Activated CD8-positive, alpha-beta memory T cell treated with anti-CD3 and anti-CD28 coated beads, Interleukin-2, amount 10 ng/mL, durations not matched to agents 7 days and 5 days (primary cell): ENCODE results near the gene IGSF8. TPM values are rescaled to one million over a fixed set of nuclear protein-coding genes. Genes with fewer than 3 reads are reported as not detected.
A peak's percentile ranks its signal among the peaks of the same experiment; 100 is the strongest.

ENCODE experiments used
- ATAC-seq: fragments of 150-1000 bp; cut with Tn5 transposase; one replicate; pipeline ENCODE4 v1.10.0; 2021; ENCODE audit warnings: moderate library complexity
- CTCF ChIA-PET: fragments of 350-600 bp; sonication (Branson Sonifier 250); formaldehyde crosslinking; loops from one replicate; lab custom pipeline; 2021; ENCODE audit warnings: antibody characterized with exemption; lab: Charles Lee
- DNase-seq: peaks from one replicate; pipeline ENCODE4 v3.0.0-alpha.2; 2020
- H3K27ac Mint-ChIP-seq: one replicate; pipeline ENCODE4 v1.8.0; 2021; ENCODE audit warnings: mild to moderate bottlenecking, mixed read lengths
- H3K27me3 Mint-ChIP-seq: one replicate; pipeline ENCODE4 v1.8.0; 2021; ENCODE audit warnings: mixed read lengths
- H3K36me3 Mint-ChIP-seq: one replicate; pipeline ENCODE4 v1.8.0; 2021; ENCODE audit warnings: mild to moderate bottlenecking, mixed read lengths
- H3K4me1 Mint-ChIP-seq: one replicate; pipeline ENCODE4 v1.8.0; 2021; ENCODE audit warnings: mixed read lengths
- H3K4me3 Mint-ChIP-seq: one replicate; pipeline ENCODE4 v1.8.0; 2021; ENCODE audit warnings: mild to moderate bottlenecking, moderate library complexity, mixed read lengths
- H3K9me3 Mint-ChIP-seq: one replicate; pipeline ENCODE4 v1.8.0; 2022; ENCODE audit warnings: low read depth, mixed read lengths
- total RNA-seq, 2 experiments: library from RNA; stranded (reverse); gene quantifications; one replicate each; pipeline ENCODE4 v1.2.3, GENCODE V29; 2021

IGSF8 gene, protein sequence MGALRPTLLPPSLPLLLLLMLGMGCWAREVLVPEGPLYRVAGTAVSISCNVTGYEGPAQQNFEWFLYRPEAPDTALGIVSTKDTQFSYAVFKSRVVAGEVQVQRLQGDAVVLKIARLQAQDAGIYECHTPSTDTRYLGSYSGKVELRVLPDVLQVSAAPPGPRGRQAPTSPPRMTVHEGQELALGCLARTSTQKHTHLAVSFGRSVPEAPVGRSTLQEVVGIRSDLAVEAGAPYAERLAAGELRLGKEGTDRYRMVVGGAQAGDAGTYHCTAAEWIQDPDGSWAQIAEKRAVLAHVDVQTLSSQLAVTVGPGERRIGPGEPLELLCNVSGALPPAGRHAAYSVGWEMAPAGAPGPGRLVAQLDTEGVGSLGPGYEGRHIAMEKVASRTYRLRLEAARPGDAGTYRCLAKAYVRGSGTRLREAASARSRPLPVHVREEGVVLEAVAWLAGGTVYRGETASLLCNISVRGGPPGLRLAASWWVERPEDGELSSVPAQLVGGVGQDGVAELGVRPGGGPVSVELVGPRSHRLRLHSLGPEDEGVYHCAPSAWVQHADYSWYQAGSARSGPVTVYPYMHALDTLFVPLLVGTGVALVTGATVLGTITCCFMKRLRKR
- 10 to 100 TPM; 30.9 to 35.0 TPM for total RNA-seq

DNA sequence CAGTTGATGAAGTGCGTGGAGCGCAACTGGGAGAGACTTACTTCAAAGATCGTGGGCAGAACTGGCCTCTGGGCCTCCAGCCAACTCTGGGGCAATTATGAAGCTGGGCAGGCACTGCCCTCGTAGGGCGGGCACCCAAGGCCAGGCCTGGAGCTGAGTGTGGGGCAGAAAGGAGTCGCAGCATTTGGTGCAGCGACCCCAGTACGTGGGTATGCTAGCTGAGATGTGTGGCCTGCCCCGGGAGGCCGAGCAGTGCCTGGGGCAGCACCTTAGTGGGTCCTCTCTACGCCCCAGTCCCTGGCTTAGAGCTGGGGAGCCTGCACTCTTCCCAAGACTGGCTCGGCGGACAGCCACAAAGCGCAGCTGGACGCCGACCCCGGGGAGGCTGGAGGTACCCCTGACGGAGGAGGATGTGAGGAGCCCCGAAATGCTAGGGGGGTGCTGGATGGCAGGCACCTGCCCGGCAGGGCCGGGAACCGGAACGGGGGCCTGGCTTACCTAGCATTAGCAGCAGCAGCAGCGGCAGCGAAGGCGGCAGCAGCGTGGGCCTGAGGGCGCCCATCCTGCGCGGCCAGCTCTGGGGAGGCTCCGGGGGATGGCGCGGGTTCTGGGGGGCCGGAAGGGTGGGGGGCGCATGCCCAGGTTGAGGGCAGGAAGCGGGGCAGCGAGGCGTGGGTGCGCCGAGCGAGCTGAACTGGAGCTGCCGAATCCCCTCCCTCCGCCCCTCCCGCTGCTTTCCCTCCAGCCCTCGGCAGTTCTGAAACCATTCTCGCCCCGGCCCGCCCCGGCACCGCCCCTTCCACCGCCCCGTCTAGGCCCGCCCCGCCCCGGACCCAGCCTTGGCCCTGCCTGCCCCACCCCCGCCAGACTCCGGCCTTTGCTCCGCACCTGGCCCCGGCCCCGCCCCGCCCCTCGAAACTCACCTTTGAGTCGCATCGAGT, at the start of gene IGSF8:
Gene IGSF8 (minus strand): TSS at position 709 of the 941 bp plus-strand sequence. CDS start 147 bp downstream, at position 562.
- DNase-seq (peak; percentile 95), ATAC-seq (peak; percentile 73)
- H3K4me1 Mint-ChIP-seq, result peaks cover 37% of the 10 kb centered on the region
- peak within 1 kb of the TSS; percentile 84 for H3K27ac Mint-ChIP-seq
- peak within 1 kb of the TSS; percentile 86 for H3K4me3 Mint-ChIP-seq
- H3K9me3 Mint-ChIP-seq, result no peaks in the 10 kb centered on the region
- CTCF ChIA-PET, result interaction anchor here (0.9 to 5.0 kb wide), 7 partner anchors 8 to 278 kb away, joined by 3 to 115 read pairs (median 6); partner anchors contain the start of gene KCNJ9
- peaks cover 4% of the 10 kb centered on the region for H3K36me3 Mint-ChIP-seq
- no peaks in the 10 kb centered on the region for H3K27me3 Mint-ChIP-seq

DNA sequence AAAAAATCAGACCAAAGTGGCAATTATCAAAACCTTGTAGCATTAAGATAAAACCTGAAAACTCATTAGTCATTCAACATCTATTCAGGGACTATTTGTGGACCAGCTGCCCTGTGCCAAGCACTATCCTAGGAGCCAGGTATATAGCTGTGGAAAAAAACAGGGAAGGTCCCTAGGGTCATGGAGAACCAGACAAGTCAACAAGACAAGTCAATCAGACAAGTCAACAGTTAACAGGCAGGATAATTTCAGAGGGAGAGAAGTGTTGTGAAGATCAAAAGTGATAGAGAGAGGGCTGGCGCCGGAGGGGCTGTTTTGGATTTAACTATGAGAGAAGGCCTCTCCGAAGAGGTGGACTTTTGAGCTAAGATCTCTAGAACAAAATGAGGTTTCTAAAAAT, 49.7 kb upstream of the IGSF8 start:
- Mint-ChIP-seq H3K27ac (no peak overlapping the region), H3K36me3 (no peaks in the 10 kb centered on the region), H3K27me3 (peaks cover 29% of the 10 kb centered on the region), H3K9me3 (no peaks in the 10 kb centered on the region), H3K4me3 (no peak overlapping the region), H3K4me1 (no peaks in the 10 kb centered on the region)
- DNase-seq (no peak), ATAC-seq (no peak)
- CTCF ChIA-PET, result interaction anchor here (0.7 to 1.5 kb wide), 3 partner anchors 30 to 46 kb away, joined by 3 to 4 read pairs (median 3); no protein-coding TSS in a partner anchor

- Mint-ChIP-seq H3K27me3 (peaks cover 36% of the 10 kb centered on the region), H3K9me3 (no peaks in the 10 kb centered on the region), H3K36me3 (no peaks in the 10 kb centered on the region), H3K4me3 (no peak overlapping the region), H3K4me1 (no peaks in the 10 kb centered on the region), H3K27ac (no peak overlapping the region)
- DNase-seq (no peak), ATAC-seq (no peak)
- CTCF ChIA-PET, result no interaction called here
These were observed 47.7 kb upstream of the IGSF8 start for GRCh38 chr1:160146107-160146506.

- DNase-seq (no peak), ATAC-seq (no peak)
- Mint-ChIP-seq H3K9me3 (no peaks in the 10 kb centered on the region), H3K27ac (no peak overlapping the region), H3K27me3 (peaks cover 37% of the 10 kb centered on the region), H3K4me1 (no peaks in the 10 kb centered on the region), H3K36me3 (no peaks in the 10 kb centered on the region), H3K4me3 (no peak overlapping the region)
- CTCF ChIA-PET, result no interaction called here
These were observed 46.5 kb upstream of the IGSF8 start for GRCh38 chr1:160144921-160145320.

- DNase-seq (no peak), ATAC-seq (no peak)
- Mint-ChIP-seq H3K27ac (no peak overlapping the region), H3K9me3 (no peaks in the 10 kb centered on the region), H3K4me3 (no peak overlapping the region), H3K4me1 (no peaks in the 10 kb centered on the region), H3K36me3 (no peaks in the 10 kb centered on the region), H3K27me3 (peaks cover 34% of the 10 kb centered on the region)
- CTCF ChIA-PET, result no interaction called here
These were observed 45.3 kb upstream of the IGSF8 start for GRCh38 chr1:160143695-160144094.

DNA sequence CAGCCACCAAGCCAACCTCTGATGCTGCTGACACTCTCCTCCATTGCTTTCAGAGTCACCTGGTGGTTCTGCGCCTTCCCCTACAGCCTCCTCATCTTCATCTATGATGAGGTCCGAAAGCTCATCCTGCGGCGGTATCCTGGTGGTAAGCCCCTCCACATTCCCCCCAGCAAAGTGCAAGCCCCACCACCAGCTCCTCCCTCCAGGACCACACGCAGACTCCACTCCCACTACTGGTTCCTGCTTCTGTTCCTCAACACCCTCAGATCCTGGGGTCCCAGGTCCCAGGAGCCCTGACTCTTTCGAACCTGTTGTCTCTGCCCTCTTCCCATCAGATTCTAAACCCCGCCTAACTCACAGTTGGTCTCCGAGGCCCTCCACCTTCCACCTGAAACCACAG, 41.4 kb upstream of the IGSF8 start:
- no peak for ATAC-seq

GRCh38 chr1:160137216-160137862, 38.9 kb upstream of the IGSF8 start:
- no peaks in the 10 kb centered on the region for H3K36me3 Mint-ChIP-seq
- ATAC-seq, result no peak
- no peaks in the 10 kb centered on the region for H3K9me3 Mint-ChIP-seq
- no peaks in the 10 kb centered on the region for H3K4me1 Mint-ChIP-seq
- no peak overlapping the region for H3K27ac Mint-ChIP-seq
- CTCF ChIA-PET, result interaction anchor here (1.6 kb wide), 1 partner anchor 36 kb away, joined by 5 read pairs; no protein-coding TSS in a partner anchor
- no peak overlapping the region for H3K4me3 Mint-ChIP-seq
- peaks cover 19% of the 10 kb centered on the region for H3K27me3 Mint-ChIP-seq
- DNase-seq, result no peak

More for the DNA sequence above, 41.4 kb upstream of the IGSF8 start:
- no peak for DNase-seq
- CTCF ChIA-PET, result no interaction called here
- H3K9me3 Mint-ChIP-seq, result no peaks in the 10 kb centered on the region
- H3K4me1 Mint-ChIP-seq, result no peaks in the 10 kb centered on the region
- H3K36me3 Mint-ChIP-seq, result no peaks in the 10 kb centered on the region
- H3K27ac Mint-ChIP-seq, result no peak overlapping the region
- H3K4me3 Mint-ChIP-seq, result no peak overlapping the region
- H3K27me3 Mint-ChIP-seq, result peaks cover 29% of the 10 kb centered on the region

GRCh38 chr1:160136926-160137200, 38.4 kb upstream of the IGSF8 start:
- Mint-ChIP-seq H3K27ac (no peak overlapping the region), H3K4me3 (no peak overlapping the region), H3K4me1 (no peaks in the 10 kb centered on the region), H3K9me3 (no peaks in the 10 kb centered on the region), H3K36me3 (no peaks in the 10 kb centered on the region), H3K27me3 (peaks cover 22% of the 10 kb centered on the region)
- DNase-seq (no peak), ATAC-seq (no peak)
- CTCF ChIA-PET, result no interaction called here

GRCh38 chr1:160136121-160136925, 37.9 kb upstream of the IGSF8 start:
- no peak for ATAC-seq
- H3K9me3 Mint-ChIP-seq, result no peaks in the 10 kb centered on the region
- H3K27ac Mint-ChIP-seq, result no peak overlapping the region
- CTCF ChIA-PET, result no interaction called here
- no peaks in the 10 kb centered on the region for H3K4me1 Mint-ChIP-seq
- no peak overlapping the region for H3K4me3 Mint-ChIP-seq
- H3K27me3 Mint-ChIP-seq, result peaks cover 22% of the 10 kb centered on the region
- DNase-seq, result no peak
- H3K36me3 Mint-ChIP-seq, result no peaks in the 10 kb centered on the region

DNA sequence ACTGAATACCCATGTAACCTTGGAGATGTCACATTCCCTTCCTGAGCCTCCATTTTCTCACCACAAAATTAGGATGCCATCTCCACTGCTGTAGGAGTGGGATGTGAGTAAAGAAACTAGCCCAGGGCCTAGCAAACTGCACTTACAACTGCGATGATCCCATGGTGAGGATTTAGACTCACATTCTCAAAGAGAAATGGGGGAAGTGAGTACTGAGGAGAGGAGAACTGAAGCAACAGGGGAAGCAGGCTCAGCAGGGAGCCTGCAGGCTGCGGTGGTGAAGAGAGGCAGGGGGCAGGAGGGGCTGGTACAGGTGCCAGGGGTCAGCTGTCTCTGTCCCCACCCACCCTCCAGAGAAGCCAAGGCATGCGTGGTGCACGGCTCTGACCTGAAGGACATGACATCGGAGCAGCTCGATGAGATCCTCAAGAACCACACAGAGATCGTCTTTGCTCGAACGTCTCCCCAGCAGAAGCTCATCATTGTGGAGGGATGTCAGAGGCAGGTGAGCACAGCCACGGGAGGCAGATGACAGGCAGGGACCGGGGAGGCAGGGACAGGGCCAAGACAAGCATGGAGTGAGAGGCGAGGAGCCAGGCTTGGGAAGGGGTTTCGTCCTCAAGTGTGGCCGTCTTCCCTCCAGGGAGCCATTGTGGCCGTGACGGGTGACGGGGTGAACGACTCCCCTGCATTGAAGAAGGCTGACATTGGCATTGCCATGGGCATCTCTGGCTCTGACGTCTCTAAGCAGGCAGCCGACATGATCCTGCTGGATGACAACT, 36.6 kb upstream of the IGSF8 start:
- H3K4me3 Mint-ChIP-seq, result no peak overlapping the region
- DNase-seq (no peak), ATAC-seq (no peak)
- no peaks in the 10 kb centered on the region for H3K36me3 Mint-ChIP-seq
- no peaks in the 10 kb centered on the region for H3K9me3 Mint-ChIP-seq
- H3K27ac Mint-ChIP-seq, result no peak overlapping the region
- H3K27me3 Mint-ChIP-seq, result peaks cover 23% of the 10 kb centered on the region
- CTCF ChIA-PET, result no interaction called here
- H3K4me1 Mint-ChIP-seq, result no peaks in the 10 kb centered on the region

DNA sequence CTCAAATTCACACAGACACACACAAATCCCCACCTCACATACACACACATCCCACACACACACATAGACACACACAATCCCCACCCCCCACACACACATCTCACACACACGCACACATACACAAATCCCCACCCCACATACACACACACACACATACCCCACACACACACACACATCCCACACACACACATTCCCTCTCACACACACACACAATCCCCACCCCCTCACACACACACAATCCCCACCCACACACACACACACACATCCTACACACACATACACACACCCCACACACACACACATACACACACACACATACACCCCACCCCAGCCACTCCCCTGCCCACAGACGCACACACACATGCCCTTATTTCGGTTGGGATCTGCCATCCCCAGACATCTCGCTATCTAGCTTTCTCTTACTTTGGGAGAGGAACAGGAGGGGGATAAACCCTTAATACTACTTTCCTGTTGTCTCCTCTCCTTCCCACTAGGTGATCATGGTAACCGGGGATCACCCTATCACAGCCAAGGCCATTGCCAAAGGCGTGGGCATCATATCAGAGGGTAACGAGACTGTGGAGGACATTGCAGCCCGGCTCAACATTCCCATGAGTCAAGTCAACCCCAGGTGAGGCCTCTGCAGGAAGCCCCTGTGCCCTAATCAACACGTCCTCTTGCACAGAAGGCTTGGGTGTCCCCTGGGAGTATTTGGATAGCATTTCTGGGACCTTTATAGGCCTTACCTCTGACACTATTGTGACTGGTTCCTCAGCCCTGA, 35.8 kb upstream of the IGSF8 start:
- H3K4me3 Mint-ChIP-seq, result no peak overlapping the region
- no peak overlapping the region for H3K27ac Mint-ChIP-seq
- DNase-seq (no peak), ATAC-seq (no peak)
- peaks cover 20% of the 10 kb centered on the region for H3K27me3 Mint-ChIP-seq
- CTCF ChIA-PET, result no interaction called here
- no peaks in the 10 kb centered on the region for H3K36me3 Mint-ChIP-seq
- H3K9me3 Mint-ChIP-seq, result no peaks in the 10 kb centered on the region
- no peaks in the 10 kb centered on the region for H3K4me1 Mint-ChIP-seq
